ENCODE measurements around the gene TCHHL1. TPM values are rescaled to one million over a fixed set of nuclear protein-coding genes. Genes with fewer than 3 reads are reported as not detected.

Gene TCHHL1
- total RNA-seq, 1 experiment from 2014 or later, result not detected

DNA sequence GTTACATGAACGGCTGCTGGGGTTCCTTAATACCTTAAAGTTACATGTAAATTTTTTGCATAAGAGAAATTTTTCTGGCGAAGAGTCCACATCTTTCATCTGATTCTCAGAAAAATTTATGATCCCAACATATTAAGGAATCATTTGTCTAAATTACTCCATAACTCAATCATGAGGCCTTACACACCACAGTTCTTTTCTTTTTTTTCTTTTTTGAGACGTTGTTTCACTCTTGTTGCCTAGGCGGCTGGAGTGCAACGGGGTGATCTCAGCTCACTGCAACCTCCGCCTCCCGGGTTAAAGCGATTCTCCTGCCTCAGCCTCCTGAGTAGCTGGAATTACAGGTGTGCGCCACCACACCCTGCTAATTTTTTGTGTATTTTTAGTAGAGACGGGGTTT lies 50.0 kb downstream of the TCHHL1 start:
- intact Hi-C loops (cut with micrococcal nuclease; ENCODE audit: unreplicated experiment), result no loop called here
- no peak overlapping the region for H3K27ac Mint-ChIP-seq (ENCODE audit: unreplicated experiment)
- no peak for DNase-seq
- H3K27me3 Mint-ChIP-seq (ENCODE audit: unreplicated experiment), result no peaks in the 10 kb centered on the region
- peaks cover 34% of the 10 kb centered on the region for H3K36me3 Mint-ChIP-seq (ENCODE audit: insufficient read depth, unreplicated experiment)
- TF ChIP-seq, protein P1, sequence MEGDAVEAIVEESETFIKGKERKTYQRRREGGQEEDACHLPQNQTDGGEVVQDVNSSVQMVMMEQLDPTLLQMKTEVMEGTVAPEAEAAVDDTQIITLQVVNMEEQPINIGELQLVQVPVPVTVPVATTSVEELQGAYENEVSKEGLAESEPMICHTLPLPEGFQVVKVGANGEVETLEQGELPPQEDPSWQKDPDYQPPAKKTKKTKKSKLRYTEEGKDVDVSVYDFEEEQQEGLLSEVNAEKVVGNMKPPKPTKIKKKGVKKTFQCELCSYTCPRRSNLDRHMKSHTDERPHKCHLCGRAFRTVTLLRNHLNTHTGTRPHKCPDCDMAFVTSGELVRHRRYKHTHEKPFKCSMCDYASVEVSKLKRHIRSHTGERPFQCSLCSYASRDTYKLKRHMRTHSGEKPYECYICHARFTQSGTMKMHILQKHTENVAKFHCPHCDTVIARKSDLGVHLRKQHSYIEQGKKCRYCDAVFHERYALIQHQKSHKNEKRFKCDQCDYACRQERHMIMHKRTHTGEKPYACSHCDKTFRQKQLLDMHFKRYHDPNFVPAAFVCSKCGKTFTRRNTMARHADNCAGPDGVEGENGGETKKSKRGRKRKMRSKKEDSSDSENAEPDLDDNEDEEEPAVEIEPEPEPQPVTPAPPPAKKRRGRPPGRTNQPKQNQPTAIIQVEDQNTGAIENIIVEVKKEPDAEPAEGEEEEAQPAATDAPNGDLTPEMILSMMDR (IDR thresholded peaks at IDR 0.05; ENCODE audit: unreplicated experiment), result no peak
- BruUV-seq (replicated peaks), result no TSS peak
- H3K9me3 Mint-ChIP-seq (ENCODE audit: low read depth, unreplicated experiment), result no peaks in the 10 kb centered on the region
- peaks cover under 1% of the 10 kb centered on the region for H3K4me1 Mint-ChIP-seq (ENCODE audit: low read depth, unreplicated experiment)
- no peak overlapping the region for H3K4me3 Mint-ChIP-seq (ENCODE audit: low read depth, unreplicated experiment)
- CTCF ChIA-PET, result interaction anchor here (0.6 to 4.8 kb wide), 4 partner anchors 9 to 1176 kb away, joined by 3 to 59 read pairs (median 9); no protein-coding TSS in a partner anchor

DNA sequence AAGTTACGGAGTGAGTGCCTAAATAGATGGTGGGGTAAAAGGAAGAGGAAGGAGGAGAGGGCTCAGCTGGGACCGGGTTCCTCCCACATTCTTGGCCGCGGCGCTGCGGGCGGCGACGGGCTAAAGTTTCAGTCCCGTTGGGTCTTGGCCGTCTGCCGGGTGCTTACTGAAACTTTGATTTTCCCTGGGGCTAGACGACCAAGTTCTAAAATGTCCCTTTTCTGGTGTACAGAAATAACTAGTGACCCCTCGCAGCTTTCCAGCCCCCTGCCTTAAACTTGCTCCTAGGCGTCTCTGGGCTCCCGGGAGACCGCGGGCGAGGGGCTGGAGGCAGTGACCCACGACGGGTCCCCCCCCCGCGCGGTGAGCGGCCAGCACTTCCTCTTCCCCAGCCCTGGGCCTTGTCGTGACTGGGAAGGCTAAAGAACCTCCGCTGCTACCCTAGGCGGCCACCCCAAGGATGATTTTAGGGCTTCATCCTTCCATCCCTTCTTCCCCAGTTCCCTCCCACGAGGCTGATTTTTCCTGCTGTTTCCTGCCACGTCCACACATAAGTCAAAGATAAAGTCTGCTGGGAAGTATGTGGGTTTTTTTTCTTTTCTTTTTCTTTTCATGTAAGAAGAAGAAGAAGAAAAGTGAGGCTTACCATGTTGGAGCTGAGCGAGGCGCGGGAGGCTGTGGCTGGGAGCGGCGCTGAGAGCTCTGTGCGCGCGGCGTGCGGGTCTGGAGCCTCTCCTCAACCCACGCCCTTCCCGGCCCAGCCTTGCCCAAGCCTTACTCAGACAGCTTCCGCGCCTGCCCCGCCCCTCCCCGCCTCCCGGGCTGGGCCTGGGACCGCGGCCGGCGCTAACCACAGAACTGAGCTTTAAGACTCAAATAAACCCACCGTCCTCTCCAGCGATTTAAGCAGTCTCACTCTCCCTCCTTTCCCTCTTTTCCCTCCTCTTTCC lies 52.3 kb downstream of the TCHHL1 start, which contains the start of gene S100A11:
S100A11 (minus strand) TSS at position 738 of the 950 bp plus-strand sequence; CDS start at position 649, 89 bp downstream.
- no peaks in the 10 kb centered on the region for H3K27me3 Mint-ChIP-seq (ENCODE audit: unreplicated experiment)
- peak within 1 kb of the TSS; percentile 75 for H3K4me3 Mint-ChIP-seq (ENCODE audit: low read depth, unreplicated experiment)
- intact Hi-C loops (cut with micrococcal nuclease; ENCODE audit: unreplicated experiment), result no loop called here
- CTCF ChIA-PET, result interaction anchor here (0.6 to 4.8 kb wide), 12 partner anchors 11 to 789 kb away, joined by 3 to 59 read pairs (median 4); partner anchors contain the start of gene THEM4
- TF ChIP-seq, protein P1 (IDR thresholded peaks at IDR 0.05; ENCODE audit: unreplicated experiment), result no peak
- H3K27ac Mint-ChIP-seq (ENCODE audit: unreplicated experiment), result peak within 1 kb of the TSS; percentile 90
- H3K9me3 Mint-ChIP-seq (ENCODE audit: low read depth, unreplicated experiment), result no peaks in the 10 kb centered on the region
- TSS peak; percentile 53 for BruUV-seq (replicated peaks)
- peaks cover 19% of the 10 kb centered on the region for H3K4me1 Mint-ChIP-seq (ENCODE audit: low read depth, unreplicated experiment)
- DNase-seq, result peak; percentile 96
- H3K36me3 Mint-ChIP-seq (ENCODE audit: insufficient read depth, unreplicated experiment), result peaks cover 57% of the 10 kb centered on the region

DNA sequence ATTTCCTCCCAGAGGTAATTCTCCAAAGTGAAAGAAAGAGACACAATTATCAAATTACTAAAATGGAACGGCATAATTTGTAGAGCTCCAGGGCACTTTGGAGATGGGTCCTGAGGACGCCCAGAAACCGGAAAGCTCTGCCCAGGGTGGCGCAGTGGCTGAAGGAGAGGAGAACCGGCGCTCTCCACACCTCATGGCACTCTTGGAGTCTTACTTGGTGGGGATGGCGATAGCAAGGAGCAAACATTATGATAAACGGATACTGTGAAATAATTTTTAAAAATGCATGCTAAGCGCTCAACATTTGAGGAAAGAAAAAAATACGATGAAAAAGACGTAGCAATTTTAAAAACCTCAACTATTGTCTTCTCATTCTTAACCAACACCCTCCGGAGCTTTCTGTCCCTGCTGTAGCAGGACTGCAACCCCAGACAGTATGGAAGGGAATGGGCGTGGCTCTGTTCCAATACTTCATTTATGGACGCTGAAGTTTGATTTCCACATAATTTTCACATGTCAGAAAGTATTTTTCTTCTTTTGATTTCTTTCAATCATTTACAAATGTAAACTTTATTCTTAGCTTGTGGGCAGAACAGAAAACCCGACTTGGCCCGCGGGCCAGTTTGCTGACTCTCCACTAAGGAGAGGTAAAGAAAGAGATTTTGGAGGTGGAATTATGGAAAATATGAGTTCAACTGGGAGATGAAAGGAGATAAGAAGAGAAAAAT lies 53.2 kb downstream of the TCHHL1 start:
- Mint-ChIP-seq H3K36me3 (ENCODE audit: insufficient read depth, unreplicated experiment) (peaks cover 63% of the 10 kb centered on the region), H3K4me1 (ENCODE audit: low read depth, unreplicated experiment) (peaks cover 20% of the 10 kb centered on the region), H3K27ac (ENCODE audit: unreplicated experiment) (peak overlapping the region; percentile 90), H3K9me3 (ENCODE audit: low read depth, unreplicated experiment) (peaks cover 2% of the 10 kb centered on the region), H3K4me3 (ENCODE audit: low read depth, unreplicated experiment) (peak overlapping the region; percentile 75), H3K27me3 (ENCODE audit: unreplicated experiment) (no peaks in the 10 kb centered on the region)
- TF ChIP-seq, protein P1 (IDR thresholded peaks at IDR 0.05; ENCODE audit: unreplicated experiment), result no peak
- intact Hi-C loops (cut with micrococcal nuclease; ENCODE audit: unreplicated experiment), result loop anchor here (2.0 kb wide), 2 partner anchors 13 to 37 kb away; no protein-coding TSS in a partner anchor
- CTCF ChIA-PET, result interaction anchor here (0.6 to 4.8 kb wide), 6 partner anchors 11 to 1831 kb away, joined by 3 to 59 read pairs (median 8); no protein-coding TSS in a partner anchor
- BruUV-seq (replicated peaks), result TSS peak; percentile 95
- DNase-seq, result peak; percentile 41
